Transverse colon (tissue), 3 donors: ENCODE measurements around the gene MACF1.

ENCODE experiments used
- POLR2A ChIP-seq: fragments of 450-650 bp; IDR thresholded peaks from one replicate; pipeline ENCODE4 v1.6.1; 2016; ENCODE audit warnings: antibody characterized with exemption, mild to moderate bottlenecking, moderate library complexity
- TF ChIP-seq, protein P1 (sequence below), 5 experiments: fragments of 200-600 bp in 3 of 5; fragments of 450-650 bp in 2 of 5; sonication (generic) in 3 of 5; IDR thresholded peaks; 1 replicate in 2 of 5; 2 replicates in 3 of 5; pipeline ENCODE4 v1.5.1; 2016 to 2017; ENCODE audit warnings: antibody characterized with exemption in 5 of 5, inconsistent platforms in 3 of 5, mild to moderate bottlenecking in 2 of 5, moderate library complexity in 1 of 5

DNA sequence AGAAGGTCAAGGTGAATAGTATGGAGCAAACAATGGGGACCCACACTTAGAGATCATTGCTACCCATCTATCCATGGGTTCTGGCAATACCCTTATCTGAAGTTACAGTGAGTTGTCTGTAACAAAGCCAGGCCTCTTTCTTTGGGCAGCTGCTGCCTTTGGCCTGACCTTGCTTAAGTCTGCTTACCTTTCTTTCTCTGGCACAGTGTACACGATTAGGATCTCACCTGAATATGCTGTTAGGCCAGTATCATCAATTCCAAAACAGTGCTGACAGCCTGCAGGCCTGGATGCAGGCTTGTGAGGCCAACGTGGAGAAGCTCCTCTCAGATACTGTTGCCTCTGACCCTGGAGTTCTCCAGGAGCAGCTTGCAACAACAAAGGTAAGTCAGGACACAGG is 154.0 kb downstream of the MACF1 start:
- TF ChIP-seq POLR2A: no peak
- TF ChIP-seq, protein P1, sequence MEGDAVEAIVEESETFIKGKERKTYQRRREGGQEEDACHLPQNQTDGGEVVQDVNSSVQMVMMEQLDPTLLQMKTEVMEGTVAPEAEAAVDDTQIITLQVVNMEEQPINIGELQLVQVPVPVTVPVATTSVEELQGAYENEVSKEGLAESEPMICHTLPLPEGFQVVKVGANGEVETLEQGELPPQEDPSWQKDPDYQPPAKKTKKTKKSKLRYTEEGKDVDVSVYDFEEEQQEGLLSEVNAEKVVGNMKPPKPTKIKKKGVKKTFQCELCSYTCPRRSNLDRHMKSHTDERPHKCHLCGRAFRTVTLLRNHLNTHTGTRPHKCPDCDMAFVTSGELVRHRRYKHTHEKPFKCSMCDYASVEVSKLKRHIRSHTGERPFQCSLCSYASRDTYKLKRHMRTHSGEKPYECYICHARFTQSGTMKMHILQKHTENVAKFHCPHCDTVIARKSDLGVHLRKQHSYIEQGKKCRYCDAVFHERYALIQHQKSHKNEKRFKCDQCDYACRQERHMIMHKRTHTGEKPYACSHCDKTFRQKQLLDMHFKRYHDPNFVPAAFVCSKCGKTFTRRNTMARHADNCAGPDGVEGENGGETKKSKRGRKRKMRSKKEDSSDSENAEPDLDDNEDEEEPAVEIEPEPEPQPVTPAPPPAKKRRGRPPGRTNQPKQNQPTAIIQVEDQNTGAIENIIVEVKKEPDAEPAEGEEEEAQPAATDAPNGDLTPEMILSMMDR (IDR thresholded peaks at IDR 0.05): no peak
